Stimulated activated naive CD8-positive, alpha-beta T cell treated with anti-CD3 and anti-CD28 coated beads, Interleukin-15, Interleukin-2, amounts not matched to agents 100 ng/mL and 50 ng/mL, for 24 hours (primary cell): Measurements from ENCODE around the gene IL13.
"Not testable (repeated sequence)": the region's sequence is repeated elsewhere in the genome, so short reads cannot be mapped to it uniquely, and the experiment has no call there.

Experiments
- H3K27ac Mint-ChIP-seq: one replicate; pipeline ENCODE4 v1.8.0; 2021; ENCODE audit warnings: mild to moderate bottlenecking, mixed read lengths
- H3K27me3 Mint-ChIP-seq: one replicate; pipeline ENCODE4 v1.8.0; 2021; ENCODE audit warnings: mixed read lengths
- H3K36me3 Mint-ChIP-seq: one replicate; pipeline ENCODE4 v1.8.0; 2021; ENCODE audit warnings: low read depth, mixed read lengths
- H3K4me1 Mint-ChIP-seq: one replicate; pipeline ENCODE4 v1.8.0; 2021; ENCODE audit warnings: low read depth, mixed read lengths
- H3K4me3 Mint-ChIP-seq: one replicate; pipeline ENCODE4 v1.8.0; 2021; ENCODE audit warnings: mild to moderate bottlenecking, mixed read lengths
- H3K9me3 Mint-ChIP-seq: one replicate; pipeline ENCODE4 v1.8.0; 2021; ENCODE audit warnings: mixed read lengths

Gene IL13

GRCh38 chr5:132686193-132686592 lies 28.2 kb downstream of the IL13 start:
- Mint-ChIP-seq H3K4me3 (no peak overlapping the region), H3K9me3 (no peaks in the 10 kb centered on the region), H3K4me1 (peaks cover 42% of the 10 kb centered on the region), H3K27ac (no peak overlapping the region), H3K27me3 (no peaks in the 10 kb centered on the region), H3K36me3 (no peaks in the 10 kb centered on the region)

- H3K27me3 Mint-ChIP-seq, result no peaks in the 10 kb centered on the region
- H3K9me3 Mint-ChIP-seq, result no peaks in the 10 kb centered on the region
- peaks cover 5% of the 10 kb centered on the region for H3K36me3 Mint-ChIP-seq
- peak overlapping the region; percentile 32 for H3K4me3 Mint-ChIP-seq
- peak overlapping the region; percentile 71 for H3K27ac Mint-ChIP-seq
- peaks cover 43% of the 10 kb centered on the region for H3K4me1 Mint-ChIP-seq
Observed at GRCh38 chr5:132687995-132688394, 30.0 kb downstream of the IL13 start.

- H3K27me3 Mint-ChIP-seq, result no peaks in the 10 kb centered on the region
- H3K27ac Mint-ChIP-seq, result peak overlapping the region; percentile 66
- no peaks in the 10 kb centered on the region for H3K9me3 Mint-ChIP-seq
- peak overlapping the region; percentile 22 for H3K4me3 Mint-ChIP-seq
- H3K4me1 Mint-ChIP-seq, result peaks cover 43% of the 10 kb centered on the region
- peaks cover 5% of the 10 kb centered on the region for H3K36me3 Mint-ChIP-seq
Observed at GRCh38 chr5:132688536-132689339, 30.8 kb downstream of the IL13 start.

GRCh38 chr5:132689513-132689912 lies 31.5 kb downstream of the IL13 start:
- H3K36me3 Mint-ChIP-seq, result peaks cover 5% of the 10 kb centered on the region
- H3K9me3 Mint-ChIP-seq, result no peaks in the 10 kb centered on the region
- no peaks in the 10 kb centered on the region for H3K27me3 Mint-ChIP-seq
- H3K4me3 Mint-ChIP-seq, result no peak overlapping the region
- H3K4me1 Mint-ChIP-seq, result peaks cover 39% of the 10 kb centered on the region
- no peak overlapping the region for H3K27ac Mint-ChIP-seq

GRCh38 chr5:132690156-132690555 lies 32.2 kb downstream of the IL13 start:
- Mint-ChIP-seq H3K36me3 (peaks cover 5% of the 10 kb centered on the region), H3K9me3 (no peaks in the 10 kb centered on the region), H3K4me1 (peaks cover 33% of the 10 kb centered on the region), H3K27ac (no peak overlapping the region), H3K27me3 (no peaks in the 10 kb centered on the region), H3K4me3 (no peak overlapping the region)

GRCh38 chr5:132691755-132692631 lies 34.0 kb downstream of the IL13 start:
- not testable (repeated sequence) for H3K9me3 Mint-ChIP-seq, H3K4me3 Mint-ChIP-seq
- H3K27ac Mint-ChIP-seq, result peak overlapping the region; percentile 43

GRCh38 chr5:132692632-132692967 lies 34.6 kb downstream of the IL13 start:
- Mint-ChIP-seq H3K27me3 (no peaks in the 10 kb centered on the region), H3K4me3 (no peak overlapping the region), H3K4me1 (peaks cover 27% of the 10 kb centered on the region), H3K36me3 (peaks cover 9% of the 10 kb centered on the region), H3K9me3 (no peaks in the 10 kb centered on the region), H3K27ac (no peak overlapping the region)

More at GRCh38 chr5:132691755-132692631, 34.0 kb downstream of the IL13 start:
- H3K27me3 Mint-ChIP-seq, H3K36me3 Mint-ChIP-seq: not testable (repeated sequence)
- H3K4me1 Mint-ChIP-seq, result peaks cover 27% of the 10 kb centered on the region

GRCh38 chr5:132695956-132696355 lies 38.0 kb downstream of the IL13 start:
- Mint-ChIP-seq H3K36me3 (peaks cover 28% of the 10 kb centered on the region), H3K27me3 (no peaks in the 10 kb centered on the region), H3K4me1 (peaks cover 6% of the 10 kb centered on the region), H3K9me3 (no peaks in the 10 kb centered on the region), H3K27ac (no peak overlapping the region), H3K4me3 (no peak overlapping the region)

- no peaks in the 10 kb centered on the region for H3K4me1 Mint-ChIP-seq
- H3K4me3 Mint-ChIP-seq, result no peak overlapping the region
- no peak overlapping the region for H3K27ac Mint-ChIP-seq
- no peaks in the 10 kb centered on the region for H3K9me3 Mint-ChIP-seq
- H3K27me3 Mint-ChIP-seq, result no peaks in the 10 kb centered on the region
- H3K36me3 Mint-ChIP-seq, result peaks cover 37% of the 10 kb centered on the region
Observed at GRCh38 chr5:132704875-132705274, 46.9 kb downstream of the IL13 start.

- H3K4me1 Mint-ChIP-seq, result no peaks in the 10 kb centered on the region
- H3K36me3 Mint-ChIP-seq, result peaks cover 13% of the 10 kb centered on the region
- H3K27me3 Mint-ChIP-seq, result no peaks in the 10 kb centered on the region
- H3K27ac Mint-ChIP-seq, result no peak overlapping the region
- H3K4me3 Mint-ChIP-seq, result no peak overlapping the region
- no peaks in the 10 kb centered on the region for H3K9me3 Mint-ChIP-seq
Observed at GRCh38 chr5:132708645-132709044, 50.7 kb downstream of the IL13 start.
